ENCODE measurements around the gene RELN. TPM values are rescaled to one million over a fixed set of nuclear protein-coding genes. Genes with fewer than 3 reads are reported as not detected.

RELN gene
- total RNA-seq, 2 donors from 2014 or later = 1.1 to 1.4 TPM

GRCh38 chr7:103560136-103560535, 429.3 kb downstream of the RELN start:
- Histone ChIP-seq H3K9me3 (no peaks in the 10 kb centered on the region), H3K9ac (ENCODE audit: low read depth in 2 of 2, low read length in 2 of 2) (no peak overlapping the region), H3K4me3 (no peak overlapping the region), H3K27ac (no peak overlapping the region), H3K27me3 (no peaks in the 10 kb centered on the region), H3K36me3 (no peaks in the 10 kb centered on the region), H3K4me1 (no peaks in the 10 kb centered on the region)
- DNase-seq = no peak
- intact Hi-C loops (cut with DNase I) = no loop called here
- no peak for TF ChIP-seq CTCF (IDR thresholded peaks at IDR 0.05)

- no peaks in the 10 kb centered on the region for H3K36me3 ChIP-seq
- no peaks in the 10 kb centered on the region for H3K9me3 ChIP-seq
- TF ChIP-seq CTCF (IDR thresholded peaks at IDR 0.05) = no peak
- H3K4me1 ChIP-seq = no peaks in the 10 kb centered on the region
- no peak overlapping the region for H3K4me3 ChIP-seq
- H3K9ac ChIP-seq (ENCODE audit: low read depth in 2 of 2, low read length in 2 of 2) = no peak overlapping the region
- H3K27ac ChIP-seq = no peak overlapping the region
- intact Hi-C loops (cut with DNase I) = no loop called here
- H3K27me3 ChIP-seq = no peaks in the 10 kb centered on the region
- DNase-seq = no peak
These were observed 438.4 kb downstream of the RELN start for GRCh38 chr7:103551016-103551415.

- H3K27ac ChIP-seq = no peak overlapping the region
- no peaks in the 10 kb centered on the region for H3K27me3 ChIP-seq
- intact Hi-C loops (cut with DNase I) = no loop called here
- H3K9ac ChIP-seq (ENCODE audit: low read depth in 2 of 2, low read length in 2 of 2) = no peak overlapping the region
- TF ChIP-seq CTCF (IDR thresholded peaks at IDR 0.05) = no peak
- no peak overlapping the region for H3K4me3 ChIP-seq
- H3K36me3 ChIP-seq = no peaks in the 10 kb centered on the region
- no peak for DNase-seq
- no peaks in the 10 kb centered on the region for H3K9me3 ChIP-seq
- no peaks in the 10 kb centered on the region for H3K4me1 ChIP-seq
These were observed 439.7 kb downstream of the RELN start for GRCh38 chr7:103549786-103550185.

- no peak overlapping the region for H3K9ac ChIP-seq (ENCODE audit: low read depth in 2 of 2, low read length in 2 of 2)
- no peaks in the 10 kb centered on the region for H3K36me3 ChIP-seq
- DNase-seq = no peak
- H3K4me3 ChIP-seq = no peak overlapping the region
- no peaks in the 10 kb centered on the region for H3K27me3 ChIP-seq
- no peaks in the 10 kb centered on the region for H3K9me3 ChIP-seq
- H3K27ac ChIP-seq = no peak overlapping the region
- intact Hi-C loops (cut with DNase I) = no loop called here
- no peak for TF ChIP-seq CTCF (IDR thresholded peaks at IDR 0.05)
- H3K4me1 ChIP-seq = no peaks in the 10 kb centered on the region
These were observed 441.8 kb downstream of the RELN start for GRCh38 chr7:103547451-103548284.

- H3K27me3 ChIP-seq = no peaks in the 10 kb centered on the region
- DNase-seq = no peak
- no peak overlapping the region for H3K4me3 ChIP-seq
- no peak overlapping the region for H3K9ac ChIP-seq (ENCODE audit: low read depth in 2 of 2, low read length in 2 of 2)
- H3K9me3 ChIP-seq = no peaks in the 10 kb centered on the region
- intact Hi-C loops (cut with DNase I) = no loop called here
- H3K4me1 ChIP-seq = no peaks in the 10 kb centered on the region
- no peak for TF ChIP-seq CTCF (IDR thresholded peaks at IDR 0.05)
- H3K27ac ChIP-seq = no peak overlapping the region
- H3K36me3 ChIP-seq = no peaks in the 10 kb centered on the region
These were observed 447.0 kb downstream of the RELN start for GRCh38 chr7:103542470-103542869.
